IPS-20b (cell line): Measurements from ENCODE around the gene ZPR1.

Experiments used
- H3K27ac ChIP-seq: one replicate; pipeline ENCODE4 v1.5.1; 2013; ENCODE audit warnings: low read length
- H3K27me3 ChIP-seq: 2 replicates; pipeline ENCODE4 v1.6.1; 2013; ENCODE audit warnings: mild to moderate bottlenecking, low read length, inconsistent platforms; ENCODE audit not compliant: insufficient read depth
- H3K36me3 ChIP-seq: 2 replicates; pipeline ENCODE4 v1.6.1; 2013; ENCODE audit warnings: low read depth, mild to moderate bottlenecking, inconsistent platforms, low read length, moderate library complexity; ENCODE audit not compliant: insufficient read depth
- H3K4me1 ChIP-seq: 2 replicates; pipeline ENCODE4 v1.6.1; 2013; ENCODE audit warnings: mild to moderate bottlenecking, control low read depth, inconsistent platforms, low read length, moderate library complexity; ENCODE audit not compliant: insufficient read depth
- H3K4me3 ChIP-seq: 2 replicates; pipeline ENCODE4 v1.5.1; 2013; ENCODE audit warnings: mild to moderate bottlenecking, low read length, inconsistent platforms
- H3K9ac ChIP-seq: 2 replicates; pipeline ENCODE4 v1.6.1; 2013; ENCODE audit warnings: low read depth, mild to moderate bottlenecking, inconsistent platforms, low read length, moderate library complexity
- H3K9me3 ChIP-seq: 2 replicates; pipeline ENCODE4 v1.6.1; 2013; ENCODE audit warnings: mild to moderate bottlenecking, low read depth, low read length, inconsistent platforms; ENCODE audit not compliant: insufficient read depth

ZPR1 gene

DNA sequence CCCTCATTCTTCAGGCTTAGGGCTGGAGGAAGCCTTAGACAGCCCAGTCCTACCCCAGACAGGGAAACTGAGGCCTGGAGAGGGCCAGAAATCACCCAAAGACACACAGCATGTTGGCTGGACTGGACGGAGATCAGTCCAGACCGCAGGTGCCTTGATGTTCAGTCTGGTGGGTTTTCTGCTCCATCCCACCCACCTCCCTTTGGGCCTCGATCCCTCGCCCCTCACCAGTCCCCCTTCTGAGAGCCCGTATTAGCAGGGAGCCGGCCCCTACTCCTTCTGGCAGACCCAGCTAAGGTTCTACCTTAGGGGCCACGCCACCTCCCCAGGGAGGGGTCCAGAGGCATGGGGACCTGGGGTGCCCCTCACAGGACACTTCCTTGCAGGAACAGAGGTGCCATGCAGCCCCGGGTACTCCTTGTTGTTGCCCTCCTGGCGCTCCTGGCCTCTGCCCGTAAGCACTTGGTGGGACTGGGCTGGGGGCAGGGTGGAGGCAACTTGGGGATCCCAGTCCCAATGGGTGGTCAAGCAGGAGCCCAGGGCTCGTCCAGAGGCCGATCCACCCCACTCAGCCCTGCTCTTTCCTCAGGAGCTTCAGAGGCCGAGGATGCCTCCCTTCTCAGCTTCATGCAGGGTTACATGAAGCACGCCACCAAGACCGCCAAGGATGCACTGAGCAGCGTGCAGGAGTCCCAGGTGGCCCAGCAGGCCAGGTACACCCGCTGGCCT is 42.5 kb upstream of the ZPR1 start:
- Histone ChIP-seq H3K4me1 (peaks cover 6% of the 10 kb centered on the region; the same call in 1 of the 2 replicates), H3K27ac (no peak overlapping the region), H3K4me3 (no peak overlapping the region), H3K36me3 (no peaks in the 10 kb centered on the region), H3K27me3 (peaks cover 8% of the 10 kb centered on the region), H3K9me3 (no peaks in the 10 kb centered on the region), H3K9ac (no peak overlapping the region)

DNA sequence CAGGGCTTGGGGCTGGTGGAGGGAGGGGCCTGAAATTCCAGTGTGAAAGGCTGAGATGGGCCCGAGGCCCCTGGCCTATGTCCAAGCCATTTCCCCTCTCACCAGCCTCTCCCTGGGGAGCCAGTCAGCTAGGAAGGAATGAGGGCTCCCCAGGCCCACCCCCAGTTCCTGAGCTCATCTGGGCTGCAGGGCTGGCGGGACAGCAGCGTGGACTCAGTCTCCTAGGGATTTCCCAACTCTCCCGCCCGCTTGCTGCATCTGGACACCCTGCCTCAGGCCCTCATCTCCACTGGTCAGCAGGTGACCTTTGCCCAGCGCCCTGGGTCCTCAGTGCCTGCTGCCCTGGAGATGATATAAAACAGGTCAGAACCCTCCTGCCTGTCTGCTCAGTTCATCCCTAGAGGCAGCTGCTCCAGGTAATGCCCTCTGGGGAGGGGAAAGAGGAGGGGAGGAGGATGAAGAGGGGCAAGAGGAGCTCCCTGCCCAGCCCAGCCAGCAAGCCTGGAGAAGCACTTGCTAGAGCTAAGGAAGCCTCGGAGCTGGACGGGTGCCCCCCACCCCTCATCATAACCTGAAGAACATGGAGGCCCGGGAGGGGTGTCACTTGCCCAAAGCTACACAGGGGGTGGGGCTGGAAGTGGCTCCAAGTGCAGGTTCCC is 41.8 kb upstream of the ZPR1 start, which contains the start of gene APOC3:
Gene APOC3, plus strand, starts transcription at position 383 of the 659 bp plus-strand sequence. CDS start 676 bp downstream, outside the sequence.
- Histone ChIP-seq H3K27ac (no peak within 1 kb of the TSS), H3K4me1 (no peaks in the 10 kb centered on the region), H3K36me3 (no peaks in the 10 kb centered on the region), H3K9ac (no peak within 1 kb of the TSS), H3K4me3 (no peak within 1 kb of the TSS), H3K9me3 (no peaks in the 10 kb centered on the region), H3K27me3 (peaks cover 1% of the 10 kb centered on the region)

DNA sequence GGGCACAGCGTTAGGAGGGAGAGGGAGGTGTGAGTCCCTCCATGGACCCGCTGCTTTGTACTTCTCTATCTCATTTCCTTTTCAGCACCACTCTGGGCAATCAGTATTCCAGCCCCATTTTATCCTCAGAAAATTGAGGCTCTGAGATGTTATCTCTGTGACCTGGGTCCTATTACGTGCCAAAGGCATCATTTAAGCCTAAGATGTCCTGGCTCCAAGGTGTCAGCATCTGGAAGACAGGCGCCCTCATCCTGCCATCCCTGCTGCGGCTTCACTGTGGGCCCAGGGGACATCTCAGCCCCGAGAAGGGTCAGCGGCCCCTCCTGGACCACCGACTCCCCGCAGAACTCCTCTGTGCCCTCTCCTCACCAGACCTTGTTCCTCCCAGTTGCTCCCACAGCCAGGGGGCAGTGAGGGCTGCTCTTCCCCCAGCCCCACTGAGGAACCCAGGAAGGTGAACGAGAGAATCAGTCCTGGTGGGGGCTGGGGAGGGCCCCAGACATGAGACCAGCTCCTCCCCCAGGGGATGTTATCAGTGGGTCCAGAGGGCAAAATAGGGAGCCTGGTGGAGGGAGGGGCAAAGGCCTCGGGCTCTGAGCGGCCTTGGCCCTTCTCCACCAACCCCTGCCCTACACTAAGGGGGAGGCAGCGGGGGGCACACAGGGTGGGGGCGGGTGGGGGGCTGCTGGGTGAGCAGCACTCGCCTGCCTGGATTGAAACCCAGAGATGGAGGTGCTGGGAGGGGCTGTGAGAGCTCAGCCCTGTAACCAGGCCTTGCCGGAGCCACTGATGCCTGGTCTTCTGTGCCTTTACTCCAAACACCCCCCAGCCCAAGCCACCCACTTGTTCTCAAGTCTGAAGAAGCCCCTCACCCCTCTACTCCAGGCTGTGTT is 41.1 kb upstream of the ZPR1 start:
- Histone ChIP-seq H3K9ac (no peak overlapping the region), H3K9me3 (no peaks in the 10 kb centered on the region), H3K27ac (no peak overlapping the region), H3K36me3 (no peaks in the 10 kb centered on the region), H3K4me1 (no peaks in the 10 kb centered on the region), H3K4me3 (no peak overlapping the region), H3K27me3 (no peaks in the 10 kb centered on the region)

DNA sequence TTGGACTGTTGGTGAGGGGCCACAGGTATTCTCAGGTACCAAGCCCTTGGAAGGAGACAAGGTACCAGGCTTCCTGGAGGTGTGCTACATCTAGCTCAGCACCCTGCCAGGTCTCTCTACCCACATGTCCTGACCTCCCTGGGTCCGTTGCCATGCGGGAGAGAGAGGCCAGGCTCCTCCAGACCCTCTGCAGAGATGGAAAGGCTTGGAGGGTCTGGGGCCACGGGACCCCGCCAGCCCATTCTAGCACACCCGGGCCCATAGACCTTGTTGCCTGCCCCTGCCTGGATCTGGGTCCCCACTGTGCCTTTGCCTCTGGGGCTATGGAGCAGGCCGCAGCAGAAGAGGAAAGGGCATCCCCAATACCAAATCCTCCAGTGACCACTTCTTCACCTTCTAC is 39.6 kb upstream of the ZPR1 start:
- Histone ChIP-seq H3K4me1 (no peaks in the 10 kb centered on the region), H3K27ac (no peak overlapping the region), H3K9ac (no peak overlapping the region)

DNA sequence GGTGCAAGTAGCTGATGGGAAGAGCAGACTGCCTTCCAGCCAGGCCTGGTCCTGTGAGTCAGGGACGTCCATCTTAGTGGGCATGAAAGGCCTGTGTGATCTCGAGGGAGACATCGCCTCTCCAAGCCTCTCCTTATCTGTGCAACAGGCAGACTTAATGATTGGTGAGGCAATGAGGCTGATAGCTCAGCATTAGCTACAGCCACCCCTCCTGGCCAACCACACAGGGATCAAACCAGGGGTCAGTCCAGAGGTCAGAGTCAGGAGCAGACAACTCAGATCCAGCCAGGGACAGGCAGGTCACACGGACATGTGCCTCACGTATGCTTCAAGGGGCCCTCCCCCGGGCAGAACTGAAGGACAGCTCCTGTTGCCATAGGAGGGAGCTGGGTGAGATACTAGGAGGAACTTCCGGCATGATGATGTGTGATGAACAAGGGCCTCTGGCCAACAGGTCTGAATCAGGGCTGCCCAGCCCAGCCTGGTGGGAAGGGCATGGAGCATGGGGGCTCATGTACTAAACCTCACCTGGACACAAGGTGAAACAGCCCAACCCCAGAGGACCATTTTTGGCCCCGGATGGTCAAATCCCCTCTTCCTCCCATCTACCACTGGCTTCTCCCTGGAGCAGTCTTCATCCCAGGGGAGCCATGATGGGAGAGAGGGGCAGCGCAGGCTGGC is 39.1 kb upstream of the ZPR1 start:
- no peaks in the 10 kb centered on the region for H3K36me3 ChIP-seq
- H3K4me1 ChIP-seq = no peaks in the 10 kb centered on the region
- H3K9me3 ChIP-seq = no peaks in the 10 kb centered on the region
- no peak overlapping the region for H3K9ac ChIP-seq
- no peak overlapping the region for H3K4me3 ChIP-seq
- no peak overlapping the region for H3K27ac ChIP-seq
- no peaks in the 10 kb centered on the region for H3K27me3 ChIP-seq

More for the DNA sequence above, 39.6 kb upstream of the ZPR1 start:
- Histone ChIP-seq H3K27me3 (no peaks in the 10 kb centered on the region), H3K9me3 (no peaks in the 10 kb centered on the region), H3K36me3 (no peaks in the 10 kb centered on the region), H3K4me3 (no peak overlapping the region)

DNA sequence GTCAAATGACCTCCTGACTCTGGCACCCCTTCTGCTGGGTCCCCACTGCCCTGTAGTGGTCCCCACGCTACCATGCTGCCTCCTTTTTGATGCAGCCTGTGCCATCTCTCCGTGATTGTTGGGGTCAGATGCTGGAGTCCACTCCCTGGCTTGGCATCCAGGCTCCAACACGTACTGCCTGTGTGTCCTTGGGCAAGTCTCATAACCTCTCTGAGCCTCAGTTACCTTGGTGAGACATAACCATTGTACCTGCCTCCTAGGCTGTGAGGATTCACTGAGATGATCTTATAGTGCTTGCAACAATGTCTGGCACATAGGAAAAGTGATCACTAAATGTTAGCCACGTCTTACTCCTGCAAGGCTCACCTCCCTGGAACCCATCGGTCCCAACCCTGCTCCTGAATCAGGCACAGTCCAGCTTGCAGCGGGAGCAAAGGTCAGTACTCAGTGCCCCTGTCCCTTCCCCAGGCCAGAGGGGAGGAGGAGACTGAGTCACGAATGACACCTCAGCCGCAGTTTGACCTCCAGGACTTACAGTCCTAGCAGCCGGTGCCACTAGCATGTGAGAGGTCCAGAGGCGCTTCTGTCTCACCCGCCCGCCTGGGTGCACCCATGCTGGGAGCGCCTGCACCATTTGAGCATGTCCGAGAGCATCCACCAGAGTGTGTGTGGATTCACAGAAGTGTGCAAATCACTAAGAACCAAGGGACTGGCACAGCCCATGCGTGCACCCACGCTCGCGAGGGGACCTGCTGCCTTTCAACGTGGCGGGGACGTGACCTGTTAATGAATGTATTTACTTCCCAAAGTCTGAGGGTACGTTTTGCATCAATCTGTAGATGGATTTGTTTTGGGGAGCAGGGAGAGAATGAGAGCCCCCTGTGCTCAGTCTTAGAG is 38.3 kb upstream of the ZPR1 start:
- H3K36me3 ChIP-seq = no peaks in the 10 kb centered on the region
- no peak overlapping the region for H3K9ac ChIP-seq
- no peaks in the 10 kb centered on the region for H3K4me1 ChIP-seq
- H3K27ac ChIP-seq = no peak overlapping the region
- H3K4me3 ChIP-seq = no peak overlapping the region
- no peaks in the 10 kb centered on the region for H3K9me3 ChIP-seq
- H3K27me3 ChIP-seq = no peaks in the 10 kb centered on the region

DNA sequence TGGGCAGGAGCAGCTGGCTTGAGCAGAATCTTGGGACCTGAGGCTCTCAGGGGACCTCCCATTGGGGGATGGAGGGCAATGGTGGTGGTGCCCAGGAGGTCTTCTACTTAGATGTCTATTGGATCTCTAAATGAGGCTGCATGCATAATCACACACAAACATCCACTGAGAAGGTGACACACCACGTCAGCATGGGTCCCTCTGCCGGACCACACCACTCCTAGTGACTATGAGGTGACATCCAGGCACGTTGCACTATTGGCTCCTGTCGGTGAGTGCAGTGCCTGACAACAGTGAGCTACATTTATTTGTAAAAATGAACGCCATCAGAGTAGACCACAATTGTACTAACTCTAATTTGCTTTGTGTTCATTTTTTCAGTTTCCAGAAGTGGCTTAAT is 37.6 kb upstream of the ZPR1 start:
- no peak overlapping the region for H3K27ac ChIP-seq
- no peak overlapping the region for H3K4me3 ChIP-seq
- H3K4me1 ChIP-seq = no peaks in the 10 kb centered on the region
- H3K36me3 ChIP-seq = no peaks in the 10 kb centered on the region
- H3K9me3 ChIP-seq = no peaks in the 10 kb centered on the region
- H3K27me3 ChIP-seq = no peaks in the 10 kb centered on the region
- no peak overlapping the region for H3K9ac ChIP-seq

DNA sequence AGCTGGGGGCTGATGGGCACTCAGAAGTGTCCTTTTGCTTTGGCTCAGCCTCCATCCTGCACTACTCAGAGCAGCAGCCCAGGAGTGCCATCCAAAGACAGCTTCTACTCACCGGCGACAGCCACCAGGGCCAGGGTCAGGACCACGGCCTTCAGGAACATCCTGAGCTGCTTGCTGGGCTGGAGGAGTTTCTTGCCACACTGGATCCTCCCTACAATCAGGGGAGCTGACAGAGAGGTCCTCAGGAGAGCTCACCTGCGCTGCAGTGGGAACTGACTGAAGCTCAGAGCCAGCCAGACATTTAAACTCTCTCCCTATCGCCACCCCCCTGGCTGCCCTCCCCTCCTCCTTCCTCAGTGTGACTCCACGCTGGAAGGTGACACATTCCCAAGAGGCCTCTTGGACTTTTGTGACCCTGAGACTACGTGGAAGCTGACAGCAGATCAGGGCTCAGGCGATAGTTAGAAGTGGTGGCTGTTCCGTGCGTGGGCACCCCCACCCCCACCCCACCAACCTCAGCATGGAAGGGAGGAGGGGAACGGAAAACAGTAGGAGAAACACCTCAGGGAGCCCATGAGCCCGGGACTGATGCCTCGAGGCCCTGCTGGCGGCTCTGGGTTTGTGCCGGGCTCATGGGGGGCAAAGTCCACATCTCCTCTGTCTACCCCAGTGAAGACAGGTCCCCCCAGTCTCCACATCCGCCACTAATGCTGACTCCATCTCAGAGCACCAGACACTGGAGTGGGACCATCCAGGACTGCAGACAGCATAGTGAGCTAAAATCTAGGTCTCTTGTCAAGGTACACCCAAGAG is 35.4 kb upstream of the ZPR1 start, which contains the start of gene APOA4:
Gene APOA4, minus strand, starts transcription at position 274 of the 813 bp plus-strand sequence. Its CDS starts 113 bp downstream, at position 161.
- Histone ChIP-seq H3K9ac (no peak within 1 kb of the TSS), H3K36me3 (no peaks in the 10 kb centered on the region)

DNA sequence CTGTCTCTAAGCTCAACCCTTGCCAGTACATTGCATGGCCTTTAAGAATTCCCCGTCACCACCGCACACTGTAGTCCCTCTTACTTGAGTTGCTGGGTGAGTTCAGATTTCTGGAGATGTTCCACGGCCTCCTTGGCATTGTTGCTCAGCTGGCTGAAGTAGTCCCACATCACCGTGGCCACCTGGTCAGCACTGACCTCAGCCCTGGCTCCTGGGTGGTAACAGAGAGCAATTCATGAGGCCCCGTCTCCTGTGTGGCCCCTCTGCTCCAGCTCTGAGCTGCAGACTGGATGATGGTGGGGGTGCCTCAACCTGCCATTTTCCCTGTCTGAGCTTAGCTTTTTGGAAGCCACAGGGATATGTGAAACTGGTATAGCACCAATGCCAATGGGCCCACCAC is 34.8 kb upstream of the ZPR1 start:
- H3K9ac ChIP-seq = no peak overlapping the region
- no peaks in the 10 kb centered on the region for H3K4me1 ChIP-seq
- no peaks in the 10 kb centered on the region for H3K9me3 ChIP-seq
- H3K36me3 ChIP-seq = no peaks in the 10 kb centered on the region
- H3K27ac ChIP-seq = no peak overlapping the region
- H3K4me3 ChIP-seq = no peak overlapping the region
- H3K27me3 ChIP-seq = no peaks in the 10 kb centered on the region

More for the DNA sequence above, 35.4 kb upstream of the ZPR1 start, which contains the start of gene APOA4:
- no peak within 1 kb of the TSS for H3K4me3 ChIP-seq
- no peaks in the 10 kb centered on the region for H3K9me3 ChIP-seq
- H3K27me3 ChIP-seq = no peaks in the 10 kb centered on the region
- no peak within 1 kb of the TSS for H3K27ac ChIP-seq
- H3K4me1 ChIP-seq = no peaks in the 10 kb centered on the region
